Measurements from ENCODE around the gene RASGEF1C. TPM values are rescaled to one million over a fixed set of nuclear protein-coding genes. Genes with fewer than 3 reads are reported as not detected.

RASGEF1C gene
- total and polyA plus RNA-seq, 10 of the 15 experiments (the other 5 are each of a cell fraction or from before 2014, with no cell fraction given) = not detected

- H3K4me3 ChIP-seq = peak overlapping the region; percentile 53; the same call in 1 of the 2 replicates
- TF ChIP-seq SIX5 (IDR thresholded peaks at IDR 0.05; ENCODE audit: low read depth, low read length, severe bottlenecking) (no peak), ZZZ3 (IDR thresholded peaks at IDR 0.05; ENCODE audit: control insufficient read depth, insufficient read length, low read depth) (no peak), TAF1 (IDR thresholded peaks at IDR 0.05; ENCODE audit: borderline replicate concordance, low read depth, low read length) (no peak), SREBF2 (IDR thresholded peaks at IDR 0.05; ENCODE audit: low read length) (no peak), NRF1 (conservative IDR thresholded peaks at IDR 0.05; ENCODE audit: low read depth, low read length) (no peak), ESRRA (IDR thresholded peaks at IDR 0.05; ENCODE audit: low read length) (no peak), EZH2 (IDR thresholded peaks at IDR 0.05; ENCODE audit: borderline replicate concordance, control insufficient read depth, low read depth, low read length) (no peak), FOS (IDR thresholded peaks at IDR 0.05; ENCODE audit: borderline replicate concordance, extremely low read depth, insufficient read length) (no peak), WRNIP1 (IDR thresholded peaks at IDR 0.05; ENCODE audit: borderline replicate concordance, low read depth, low read length) (no peak), E2F8 (IDR thresholded peaks at IDR 0.05; ENCODE audit: low read depth, partially characterized antibody) (no peak), TCF3 (IDR thresholded peaks at IDR 0.05; ENCODE audit: borderline replicate concordance, insufficient read depth, low read depth, low read length) (no peak)
- TF ChIP-seq, protein P1, sequence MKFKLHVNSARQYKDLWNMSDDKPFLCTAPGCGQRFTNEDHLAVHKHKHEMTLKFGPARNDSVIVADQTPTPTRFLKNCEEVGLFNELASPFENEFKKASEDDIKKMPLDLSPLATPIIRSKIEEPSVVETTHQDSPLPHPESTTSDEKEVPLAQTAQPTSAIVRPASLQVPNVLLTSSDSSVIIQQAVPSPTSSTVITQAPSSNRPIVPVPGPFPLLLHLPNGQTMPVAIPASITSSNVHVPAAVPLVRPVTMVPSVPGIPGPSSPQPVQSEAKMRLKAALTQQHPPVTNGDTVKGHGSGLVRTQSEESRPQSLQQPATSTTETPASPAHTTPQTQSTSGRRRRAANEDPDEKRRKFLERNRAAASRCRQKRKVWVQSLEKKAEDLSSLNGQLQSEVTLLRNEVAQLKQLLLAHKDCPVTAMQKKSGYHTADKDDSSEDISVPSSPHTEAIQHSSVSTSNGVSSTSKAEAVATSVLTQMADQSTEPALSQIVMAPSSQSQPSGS (IDR thresholded peaks at IDR 0.05; ENCODE audit: low read length) = no peak
- peaks cover 4 to 7% of the 10 kb centered on the region in 2 experiments; a peak in 3 of 4 replicates for H3K27me3 ChIP-seq (replicated peaks in 1 of 2; ENCODE audit: control insufficient read depth in 2 of 2, insufficient read depth in 2 of 2, low read length in 1 of 2)
- ChIA-PET SMC1A (ENCODE audit: uncharacterized antibody, unreplicated experiment) (no interaction called here), RAD21 (ENCODE audit: unreplicated experiment) (no interaction called here), POLR2A (no interaction called here), CTCF (no interaction called here)
- H3K4me1 ChIP-seq (ENCODE audit: control insufficient read depth, insufficient read depth, low read length) = no peaks in the 10 kb centered on the region
- H3K36me3 ChIP-seq (ENCODE audit: control insufficient read depth in 2 of 2, insufficient read depth in 2 of 2, low read length in 1 of 2) = no peaks in the 10 kb centered on the region
- peaks cover 4% of the 10 kb centered on the region; the same call in 2 of the 3 replicates for H3K9me3 ChIP-seq (replicated peaks; ENCODE audit: control insufficient read depth, insufficient read depth, low read length)
- no peak overlapping the region for H3K9ac ChIP-seq (ENCODE audit: control insufficient read depth, insufficient read depth, low read length)
- 27% methylated on average over 14 of the region's 14 CpGs for WGBS (ENCODE audit: insufficient coverage, insufficient replicate concordance, low lambda C conversion rate, missing lambda C conversion rate)
- DNase-seq (ENCODE audit: low read depth, low spot score) (no peak), FAIRE-seq (no peak), ATAC-seq (no peak)
- no peak overlapping the region for H3K27ac ChIP-seq (ENCODE audit: control insufficient read depth, insufficient read depth)
- BruUV-seq (replicated peaks) = no TSS peak
- H4K20me1 ChIP-seq (ENCODE audit: control insufficient read depth, insufficient read depth) = no peaks in the 10 kb centered on the region
- intact Hi-C loops (cut with micrococcal nuclease; ENCODE audit: unreplicated experiment) = no loop called here
- in situ Hi-C loops (cut with MboI) = no loop called here
- peak overlapping the region; percentile 62 for H2AFZ ChIP-seq (ENCODE audit: control insufficient read depth, low read depth, low read length)
- no peak overlapping the region for H3K4me2 ChIP-seq (ENCODE audit: control insufficient read depth, insufficient read depth)
- no peaks in the 10 kb centered on the region; the same call in 1 of the 2 replicates for H3K79me2 ChIP-seq (ENCODE audit: control insufficient read depth, insufficient read depth, low read length)
These were observed 136.8 kb downstream of the RASGEF1C start for GRCh38 chr5:180072256-180072548.

Measured in GM12878 (cell line).